PFSK-1 (cell line): ENCODE data around the gene PNKD.

ENCODE experiments used
- FOXP2 ChIP-seq: optimal IDR thresholded peaks from 2 replicates; pipeline ENCODE3; 2011; ENCODE audit warnings: borderline replicate concordance, control low read depth, inconsistent platforms; ENCODE audit not compliant: insufficient read depth; ENCODE audit errors: extremely low read length, extremely low read depth
- POLR2AphosphoS5 ChIP-seq: IDR thresholded peaks from 2 replicates; pipeline ENCODE4 v1.6.1; 2012; ENCODE audit warnings: low read depth, mild to moderate bottlenecking, control low read depth, low read length, moderate library complexity
- REST ChIP-seq, 2 experiments: IDR thresholded peaks; 2 replicates each; pipeline versions ENCODE4 v1.6.1 to v1.8.0; 2011 to 2012; ENCODE audit warnings: low read depth in 2 of 2, low read length in 2 of 2, control low read depth in 1 of 2, inconsistent platforms in 1 of 2, mild to moderate bottlenecking in 1 of 2, moderate library complexity in 1 of 2; ENCODE audit not compliant: insufficient read depth in 1 of 2
- SIN3A ChIP-seq: IDR thresholded peaks from 2 replicates; pipeline ENCODE4 v1.6.1; 2012; ENCODE audit warnings: mild to moderate bottlenecking, low read length, moderate library complexity, borderline replicate concordance; ENCODE audit not compliant: insufficient read depth
- TAF1 ChIP-seq: IDR thresholded peaks from 2 replicates; pipeline ENCODE4 v1.6.1; 2012; ENCODE audit warnings: low read length, control low read depth, borderline replicate concordance; ENCODE audit not compliant: insufficient read depth

Gene PNKD

GRCh38 chr2:218392891-218393462 is 122.7 kb downstream of the PNKD start:
- no peak for TF ChIP-seq REST (IDR thresholded peaks at IDR 0.05; ENCODE audit: insufficient read depth in 1 of 2, low read depth in 2 of 2, low read length in 2 of 2)
- no peak for TF ChIP-seq POLR2AphosphoS5
- no peak for TF ChIP-seq SIN3A
- TF ChIP-seq TAF1: no peak
- TF ChIP-seq FOXP2: no peak

- TF ChIP-seq POLR2AphosphoS5 (no peak), TAF1 (no peak), SIN3A (no peak), REST (IDR thresholded peaks at IDR 0.05; ENCODE audit: insufficient read depth in 1 of 2, low read depth in 2 of 2, low read length in 2 of 2) (no peak), FOXP2 (no peak)
These were observed 123.5 kb downstream of the PNKD start for GRCh38 chr2:218393750-218394290.

GRCh38 chr2:218394298-218395089 is 124.2 kb downstream of the PNKD start:
- TF ChIP-seq TAF1 (no peak), SIN3A (no peak), REST (IDR thresholded peaks at IDR 0.05; ENCODE audit: insufficient read depth in 1 of 2, low read depth in 2 of 2, low read length in 2 of 2) (no peak), POLR2AphosphoS5 (no peak), FOXP2 (no peak)

- TF ChIP-seq POLR2AphosphoS5 (no peak), FOXP2 (no peak), TAF1 (no peak), SIN3A (no peak), REST (IDR thresholded peaks at IDR 0.05; ENCODE audit: insufficient read depth in 1 of 2, low read depth in 2 of 2, low read length in 2 of 2) (no peak)
These were observed 124.7 kb downstream of the PNKD start for GRCh38 chr2:218395090-218395444.
